Ovary (tissue), 3 donors: Measurements from ENCODE around the gene ASAP2.

Source experiments
- EP300 ChIP-seq: sonication (generic); formaldehyde crosslinking; IDR thresholded peaks from one replicate; pipeline ENCODE4 v1.6.1; 2017; ENCODE audit warnings: antibody characterized with exemption
- TF ChIP-seq, protein P1 (sequence below), 3 donors: fragments of 450-650 bp in 2 of 3; fragments of 200-600 bp in 1 of 3; IDR thresholded peaks; one replicate each; pipeline versions ENCODE4 v1.5.1 to v1.8.0; 2016 to 2022; ENCODE audit warnings: antibody characterized with exemption in 3 of 3, mild to moderate bottlenecking in 1 of 3
- donor health status: DM: no; HTN: no; CAD: no.

DNA sequence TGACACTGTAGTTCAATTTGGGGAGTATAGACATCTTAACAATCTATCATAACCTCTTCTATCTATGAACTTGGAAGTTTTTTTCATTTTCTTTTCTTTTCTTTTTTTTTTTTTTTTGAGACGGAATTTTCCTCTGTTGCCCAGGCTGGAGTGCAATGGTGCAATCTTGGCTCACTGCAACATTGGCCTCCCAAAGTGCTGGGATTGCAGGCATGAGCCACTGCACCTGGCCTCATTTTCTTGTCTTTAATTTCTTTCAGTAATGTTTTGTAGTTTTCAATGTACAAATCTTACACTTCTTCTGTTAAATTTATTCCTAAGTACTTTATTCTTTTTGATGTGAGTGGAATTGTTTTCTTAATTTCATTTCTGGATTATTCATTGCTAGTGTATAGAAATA, 14.6 kb downstream of the ASAP2 start:
- no peak for TF ChIP-seq EP300
- TF ChIP-seq, protein P1, sequence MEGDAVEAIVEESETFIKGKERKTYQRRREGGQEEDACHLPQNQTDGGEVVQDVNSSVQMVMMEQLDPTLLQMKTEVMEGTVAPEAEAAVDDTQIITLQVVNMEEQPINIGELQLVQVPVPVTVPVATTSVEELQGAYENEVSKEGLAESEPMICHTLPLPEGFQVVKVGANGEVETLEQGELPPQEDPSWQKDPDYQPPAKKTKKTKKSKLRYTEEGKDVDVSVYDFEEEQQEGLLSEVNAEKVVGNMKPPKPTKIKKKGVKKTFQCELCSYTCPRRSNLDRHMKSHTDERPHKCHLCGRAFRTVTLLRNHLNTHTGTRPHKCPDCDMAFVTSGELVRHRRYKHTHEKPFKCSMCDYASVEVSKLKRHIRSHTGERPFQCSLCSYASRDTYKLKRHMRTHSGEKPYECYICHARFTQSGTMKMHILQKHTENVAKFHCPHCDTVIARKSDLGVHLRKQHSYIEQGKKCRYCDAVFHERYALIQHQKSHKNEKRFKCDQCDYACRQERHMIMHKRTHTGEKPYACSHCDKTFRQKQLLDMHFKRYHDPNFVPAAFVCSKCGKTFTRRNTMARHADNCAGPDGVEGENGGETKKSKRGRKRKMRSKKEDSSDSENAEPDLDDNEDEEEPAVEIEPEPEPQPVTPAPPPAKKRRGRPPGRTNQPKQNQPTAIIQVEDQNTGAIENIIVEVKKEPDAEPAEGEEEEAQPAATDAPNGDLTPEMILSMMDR (IDR thresholded peaks at IDR 0.05): no peak
